HepG2 (cell line): ENCODE measurements around the gene ZG16B. TPM values are rescaled to one million over a fixed set of nuclear protein-coding genes. Genes with fewer than 3 reads are reported as not detected.

ENCODE experiments used
- ATAC-seq: fragments of 200-7000 bp; cut with Tn5 transposase; 3 replicates; pipeline ENCODE4 v1.9.1; 2020; ENCODE audit warnings: mild to moderate bottlenecking, moderate library complexity
- BruUV-seq: library from RNA; stranded (reverse); fragments of 400-500 nt; replicated peaks from 2 replicates; lab custom pipeline; 2021; lab: Mats Ljungman, UMichigan
- CTCF ChIA-PET: fragments of 300-600 bp; formaldehyde crosslinking; extraction: SDS; loops from one replicate; lab custom pipeline; 2021; ENCODE audit warnings: low total read pairs, inconsistent platforms, low intra/inter-chr PET ratio; lab: Yijun Ruan, JAX
- POLR2A ChIA-PET: fragments of 350-600 bp; sonication (Branson Sonifier 250); formaldehyde crosslinking; loops from one replicate; lab custom pipeline; 2020; ENCODE audit warnings: antibody characterized with exemption, inconsistent platforms; lab: Yijun Ruan, JAX
- DNase-seq: peaks from one replicate; pipeline ENCODE4 v3.0.0-alpha.2; 2015; ENCODE audit warnings: low spot score
- FAIRE-seq: peaks from 3 replicates; lab custom pipeline; 2011; peaks lifted over from hg19 to GRCh38; lab: Jason Lieb, UNC
- H2AFZ ChIP-seq: one replicate; pipeline ENCODE4 v1.6.1; 2011; ENCODE audit warnings: low read length, inconsistent platforms
- H3K27ac ChIP-seq: fragments of 300-600 bp; 3 replicates; pipeline ENCODE4 v1.8.0; 2011; ENCODE audit warnings: mixed run types, mild to moderate bottlenecking, mixed read lengths, low read length, inconsistent platforms; ENCODE audit not compliant: insufficient read depth; ENCODE audit errors: extremely low read length
- H3K27me3 ChIP-seq, 2 experiments: fragments of 200-600 bp in 1 of 2; 2 replicates in 1 of 2; 3 replicates in 1 of 2; pipeline versions ENCODE4 v1.6.0 to v1.8.0; 2011; ENCODE audit warnings: low read length in 2 of 2, mild to moderate bottlenecking in 2 of 2, moderate library complexity in 2 of 2, inconsistent platforms in 1 of 2; ENCODE audit not compliant: insufficient read depth in 2 of 2, control insufficient read depth in 1 of 2
- H3K36me3 ChIP-seq, 2 experiments: fragments of 200-600 bp in 1 of 2; replicated peaks in 1 of 2; 2 replicates in 1 of 2; 3 replicates in 1 of 2; pipeline versions ENCODE4 v1.5.1 to v1.8.0; 2011; ENCODE audit warnings: low read length in 2 of 2, inconsistent platforms in 1 of 2; ENCODE audit not compliant: insufficient read depth in 2 of 2, control insufficient read depth in 1 of 2
- H3K4me1 ChIP-seq: 2 replicates; pipeline ENCODE4 v1.5.1; 2012; ENCODE audit warnings: low read length, inconsistent platforms; ENCODE audit not compliant: insufficient read depth
- H3K4me2 ChIP-seq: 2 replicates; pipeline ENCODE4 v1.6.0; 2011; ENCODE audit warnings: low read depth, low read length, inconsistent platforms
- H3K4me3 ChIP-seq, 3 experiments: fragments of 200-600 bp in 1 of 3; sonication (generic), shearing (Covaris generic) in 1 of 3; replicated peaks in 1 of 3; 2 replicates each; pipeline ENCODE4 v1.5.1; 2011 to 2016; ENCODE audit warnings: low read length in 3 of 3, inconsistent platforms in 2 of 3, low read depth in 2 of 3, mild to moderate bottlenecking in 2 of 3, control low read depth in 1 of 3, mixed read lengths in 1 of 3; ENCODE audit not compliant: insufficient read depth in 1 of 3
- H3K79me2 ChIP-seq: one replicate; pipeline ENCODE4 v1.6.1; 2011; ENCODE audit warnings: low read length, inconsistent platforms; ENCODE audit not compliant: insufficient read depth
- H3K9ac ChIP-seq: 2 replicates; pipeline ENCODE4 v1.6.0; 2011; ENCODE audit warnings: mild to moderate bottlenecking, low read depth, low read length, inconsistent platforms; ENCODE audit not compliant: insufficient read depth
- H3K9me3 ChIP-seq: 2 replicates; pipeline ENCODE4 v1.5.1; 2012; ENCODE audit warnings: mild to moderate bottlenecking, low read length
- H4K20me1 ChIP-seq: 2 replicates; pipeline ENCODE4 v1.6.0; 2011; ENCODE audit warnings: inconsistent platforms, mild to moderate bottlenecking, low read length, moderate library complexity; ENCODE audit not compliant: insufficient read depth
- AKAP8 ChIP-seq: sonication (generic); formaldehyde crosslinking; IDR thresholded peaks from 2 replicates; pipeline ENCODE4 v1.5.1; 2020; ENCODE audit warnings: mild to moderate bottlenecking, missing genetic modification reagents
- ARNT2 ChIP-seq: sonication (generic); formaldehyde crosslinking; IDR thresholded peaks from 2 replicates; pipeline ENCODE4 v1.8.0; 2022; ENCODE audit warnings: mild to moderate bottlenecking, low read depth, missing genetic modification reagents, moderate library complexity
- BRCA1 ChIP-seq: sonication (generic); formaldehyde crosslinking; IDR thresholded peaks from 2 replicates; pipeline ENCODE4 v1.4.0; 2020; ENCODE audit warnings: missing genetic modification reagents
- GTF3A ChIP-seq: sonication (generic); formaldehyde crosslinking; conservative IDR thresholded peaks from 2 replicates; pipeline ENCODE4 v1.4.0; 2020; ENCODE audit warnings: mild to moderate bottlenecking, missing genetic modification reagents
- KDM5A ChIP-seq: fragments of 200-600 bp; sonication (generic); IDR thresholded peaks from 2 replicates; pipeline ENCODE4 v1.7.0; 2018; ENCODE audit warnings: antibody characterized with exemption, mild to moderate bottlenecking, low read length, borderline replicate concordance
- KLF12 ChIP-seq: sonication (generic); formaldehyde crosslinking; IDR thresholded peaks from 2 replicates; pipeline ENCODE4 v1.4.0; 2020; ENCODE audit warnings: missing genetic modification reagents, borderline replicate concordance
- MEIS2 ChIP-seq: sonication (generic); formaldehyde crosslinking; IDR thresholded peaks from 2 replicates; pipeline ENCODE4 v1.9.0; 2021; ENCODE audit warnings: mild to moderate bottlenecking, missing genetic modification reagents
- MYNN ChIP-seq: sonication (generic); formaldehyde crosslinking; IDR thresholded peaks from 2 replicates; pipeline ENCODE4 v1.4.0; 2020; ENCODE audit warnings: mild to moderate bottlenecking, low read depth, missing genetic modification reagents
- POLR2AphosphoS2 ChIP-seq: IDR thresholded peaks from 2 replicates; pipeline ENCODE4 v1.6.1; 2011; ENCODE audit warnings: low read depth, low read length, improper control_type of control experiment
- SP2 ChIP-seq: sonication (generic); formaldehyde crosslinking; IDR thresholded peaks from 2 replicates; pipeline ENCODE4 v1.5.1; 2020; ENCODE audit warnings: mild to moderate bottlenecking, missing genetic modification reagents
- ZFP36 ChIP-seq: fragments of 150-350 bp; IDR thresholded peaks from 2 replicates; pipeline ENCODE4 v1.6.1; 2018; ENCODE audit warnings: borderline replicate concordance, low read length, low read depth; ENCODE audit not compliant: partially characterized antibody
- ZNF3 ChIP-seq: IDR thresholded peaks from 2 replicates; pipeline ENCODE4 v1.7.0; 2017; ENCODE audit warnings: inconsistent platforms
- ZNF337 ChIP-seq: sonication (generic); formaldehyde crosslinking; IDR thresholded peaks from 2 replicates; pipeline ENCODE4 v1.5.1; 2020; ENCODE audit warnings: missing genetic modification reagents, low read depth, mild to moderate bottlenecking, borderline replicate concordance
- ZNF33B ChIP-seq: sonication (generic); formaldehyde crosslinking; IDR thresholded peaks from 2 replicates; pipeline ENCODE4 v1.5.1; 2020; ENCODE audit warnings: mild to moderate bottlenecking, missing genetic modification reagents
- ZNF496 ChIP-seq: sonication (generic); formaldehyde crosslinking; IDR thresholded peaks from 2 replicates; pipeline ENCODE4 v1.8.1; 2023; ENCODE audit warnings: mild to moderate bottlenecking, moderate library complexity, missing genetic modification reagents; ENCODE audit not compliant: insufficient replicate concordance
- WGBS: methylation state at CpG from one replicate; pipeline ENCODE4 v1.1.6; 2017; ENCODE audit warnings: low lambda C conversion rate; 5-methylcytosine and 5-hydroxymethylcytosine counted together
- in situ Hi-C: cut with HindIII; loops from 2 replicates; pipeline ENCODE4 v1.10.0; 2017; ENCODE audit warnings: low pct_unique_long_range_greater_than_20kb; ENCODE audit not compliant: extremely low pct_ligation_motif_present
- intact Hi-C: fragments of 100-400 bp; cut with micrococcal nuclease; formaldehyde crosslinking; loops from one replicate; pipeline ENCODE4 v1.10.0; 2022; ENCODE audit not compliant: unreplicated experiment
- polyA plus RNA-seq, 8 experiments: library from polyadenylated mRNA; depleted of rRNA in 3 of 8; stranded (reverse) in 7 of 8; unstranded in 1 of 8; fragments of >200 nt; fragmentation: Illumina TruSeq in 4 of 8; extraction: Trizol in 4 of 8; gene quantifications; 2 replicates each; pipeline versions ENCODE4 v1.2.1 to v1.2.3, GENCODE V29; 2011 to 2016; ENCODE audit warnings: low read depth in 4 of 8, missing spikeins in 1 of 8, mixed read lengths in 1 of 8; ENCODE audit not compliant: insufficient read depth in 1 of 8
- total RNA-seq, 5 experiments: library from RNA; depleted of rRNA; stranded (reverse); fragments of >200 nt; fragmentation: Illumina TruSeq; extraction: Trizol; gene quantifications; 2 replicates each; pipeline ENCODE4 v1.2.3, GENCODE V29; 2016; ENCODE audit warnings: low read depth in 1 of 5
- TF ChIP-seq, protein P1 (sequence below): sonication (generic); formaldehyde crosslinking; IDR thresholded peaks from 2 replicates; pipeline ENCODE4 v1.4.0; 2020; ENCODE audit warnings: mild to moderate bottlenecking, low read depth, missing genetic modification reagents
- TF ChIP-seq, protein P2 (sequence below): IDR thresholded peaks from 2 replicates; pipeline ENCODE4 v1.6.1; 2016; ENCODE audit warnings: control low read depth

ZG16B gene
- total and polyA plus RNA-seq, 2 of the 13 experiments (the other 11 are each of a cell fraction or from before 2014, with no cell fraction given), result 1.5 to 11.3 TPM

DNA sequence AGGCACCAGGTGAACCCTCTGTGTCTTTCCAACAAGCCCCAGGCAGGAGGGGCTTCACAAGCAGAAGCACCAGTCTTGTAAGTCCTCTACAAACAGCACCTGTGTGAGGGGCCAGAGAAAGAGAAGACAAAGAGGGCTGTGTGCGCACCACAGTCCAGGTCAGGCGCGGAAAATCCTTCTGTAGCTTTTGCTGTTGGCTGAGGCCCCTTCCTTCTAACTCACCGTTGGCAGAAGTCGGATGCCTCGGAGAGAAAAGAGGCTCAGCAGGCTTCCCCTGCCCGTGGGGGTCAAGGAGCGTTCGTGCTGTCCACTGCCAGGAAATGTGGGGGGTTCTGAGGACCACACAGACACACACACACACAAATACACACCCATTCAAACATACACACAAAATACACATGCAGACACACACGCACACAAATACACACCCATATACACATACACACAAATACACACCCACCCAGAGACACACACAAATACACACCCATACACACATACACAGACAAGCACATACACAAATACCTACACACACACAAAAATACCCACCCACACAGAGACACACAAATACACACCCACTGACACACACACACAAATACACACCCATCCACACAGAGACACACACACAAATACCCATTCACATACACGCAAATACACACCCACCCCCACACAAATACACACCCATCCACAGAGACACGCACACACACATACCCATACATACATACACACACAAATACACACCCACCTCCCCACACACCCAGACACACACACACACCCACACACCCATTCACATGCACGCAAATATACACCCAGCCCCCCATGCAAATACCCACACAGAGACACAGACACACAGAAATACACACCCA is 6.8 kb downstream of the ZG16B start:
- peak overlapping the region; percentile 84 for H3K4me2 ChIP-seq
- BruUV-seq, result no TSS peak
- TF ChIP-seq ZFP36 (no peak), GTF3A (CRISPR knock-in tag) (no peak), ZNF3 (no peak), ARNT2 (CRISPR knock-in tag) (no peak), MYNN (no peak), SP2 (CRISPR knock-in tag) (peak; percentile 27; the same call in 1 of the 2 replicates), KLF12 (CRISPR knock-in tag) (no peak), ZNF337 (CRISPR knock-in tag) (no peak), BRCA1 (CRISPR knock-in tag) (no peak), POLR2AphosphoS2 (no peak), KDM5A (no peak), ZNF496 (CRISPR knock-in tag) (no peak), MEIS2 (CRISPR knock-in tag) (no peak), AKAP8 (CRISPR knock-in tag) (no peak), ZNF33B (no peak)
- TF ChIP-seq, protein P1, sequence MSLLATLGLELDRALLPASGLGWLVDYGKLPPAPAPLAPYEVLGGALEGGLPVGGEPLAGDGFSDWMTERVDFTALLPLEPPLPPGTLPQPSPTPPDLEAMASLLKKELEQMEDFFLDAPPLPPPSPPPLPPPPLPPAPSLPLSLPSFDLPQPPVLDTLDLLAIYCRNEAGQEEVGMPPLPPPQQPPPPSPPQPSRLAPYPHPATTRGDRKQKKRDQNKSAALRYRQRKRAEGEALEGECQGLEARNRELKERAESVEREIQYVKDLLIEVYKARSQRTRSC (CRISPR knock-in tag), result no peak
- TF ChIP-seq, protein P2, sequence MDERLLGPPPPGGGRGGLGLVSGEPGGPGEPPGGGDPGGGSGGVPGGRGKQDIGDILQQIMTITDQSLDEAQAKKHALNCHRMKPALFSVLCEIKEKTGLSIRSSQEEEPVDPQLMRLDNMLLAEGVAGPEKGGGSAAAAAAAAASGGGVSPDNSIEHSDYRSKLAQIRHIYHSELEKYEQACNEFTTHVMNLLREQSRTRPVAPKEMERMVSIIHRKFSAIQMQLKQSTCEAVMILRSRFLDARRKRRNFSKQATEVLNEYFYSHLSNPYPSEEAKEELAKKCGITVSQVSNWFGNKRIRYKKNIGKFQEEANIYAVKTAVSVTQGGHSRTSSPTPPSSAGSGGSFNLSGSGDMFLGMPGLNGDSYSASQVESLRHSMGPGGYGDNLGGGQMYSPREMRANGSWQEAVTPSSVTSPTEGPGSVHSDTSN (CRISPR knock-in tag), result no peak

More for the DNA sequence above, 6.8 kb downstream of the ZG16B start:
- peak; percentile 18 for FAIRE-seq
- ATAC-seq, result peak; percentile 13; the same call in 1 of the 3 replicates
- Histone ChIP-seq H3K9ac (no peak overlapping the region; the same call in 1 of the 2 replicates), H3K27me3 (peaks cover 2 to 14% of the 10 kb centered on the region in 2 experiments; a peak in 3 of 5 replicates), H3K36me3 (no peaks in the 10 kb centered on the region), H4K20me1 (no peaks in the 10 kb centered on the region), H3K4me1 (peaks cover 40% of the 10 kb centered on the region), H3K27ac (no peak overlapping the region), H3K9me3 (no peaks in the 10 kb centered on the region), H3K4me3 (peak overlapping the region in 2 of 3 experiments; percentile 34 to 70; a peak in 3 of 6 replicates), H2AFZ (no peak overlapping the region), H3K79me2 (no peaks in the 10 kb centered on the region)
- ChIA-PET POLR2A (interaction anchor here (1.1 kb wide), 1 partner anchor 69 kb away, joined by 3 read pairs; no protein-coding TSS in a partner anchor), CTCF (interaction anchor here (3.0 kb wide), 1 partner anchor 32 kb away, joined by 19 read pairs; no protein-coding TSS in a partner anchor)
- 28% methylated on average over 11 of the region's 13 CpGs for WGBS
- in situ Hi-C loops, result loop anchor here (5.0 kb wide), 2 partner anchors 35 to 75 kb away; partner anchors contain the start of gene FLYWCH1
- DNase-seq, result no peak
- intact Hi-C loops, result no loop called here
